Sigmoid colon (tissue), 7 donors: ENCODE data around the gene EFNA5. TPM values are rescaled to one million over a fixed set of nuclear protein-coding genes. Genes with fewer than 3 reads are reported as not detected.
"Not testable (repeated sequence)": the region's sequence is repeated elsewhere in the genome, so short reads cannot be mapped to it uniquely, and the experiment has no call there.

Experiments used
- DNase-seq: peaks from one replicate; pipeline ENCODE4 v3.0.0-alpha.2; 2019
- H3K27ac ChIP-seq, 4 donors: fragments of 200-600 bp; sonication (generic); one replicate each; pipeline ENCODE4 v1.5.1; 2016 to 2019; ENCODE audit warnings: mild to moderate bottlenecking in 1 of 4
- H3K27me3 ChIP-seq, 3 donors: fragments of 200-600 bp; sonication (generic); one replicate each; pipeline ENCODE4 v1.5.1; 2019; ENCODE audit warnings: mild to moderate bottlenecking in 1 of 3
- H3K36me3 ChIP-seq, 4 donors: fragments of 200-600 bp; sonication (generic); one replicate each; pipeline ENCODE4 v1.5.1; 2016 to 2019
- H3K4me1 ChIP-seq, 4 donors: fragments of 200-600 bp; sonication (generic); one replicate each; pipeline ENCODE4 v1.5.1; 2017 to 2019
- H3K4me3 ChIP-seq, 4 donors: fragments of 200-600 bp; sonication (generic); one replicate each; pipeline ENCODE4 v1.5.1; 2017 to 2019; ENCODE audit warnings: mild to moderate bottlenecking in 2 of 4, moderate library complexity in 1 of 4
- H3K9me3 ChIP-seq, 4 donors: fragments of 200-600 bp in 3 of 4; sonication (generic) in 3 of 4; one replicate each; pipeline versions ENCODE4 v1.5.1 to v1.6.1; 2013 to 2019
- EP300 ChIP-seq, 4 donors: sonication (generic); formaldehyde crosslinking; IDR thresholded peaks; one replicate each; pipeline ENCODE4 v1.6.1; 2017; ENCODE audit warnings: antibody characterized with exemption in 4 of 4
- POLR2A ChIP-seq, 2 donors: fragments of 450-650 bp; IDR thresholded peaks; one replicate each; pipeline ENCODE4 v1.6.1; 2016; ENCODE audit warnings: antibody characterized with exemption in 2 of 2, mild to moderate bottlenecking in 2 of 2, moderate library complexity in 2 of 2
- POLR2AphosphoS5 ChIP-seq, 4 donors: sonication (generic); formaldehyde crosslinking; IDR thresholded peaks; one replicate each; pipeline ENCODE4 v1.6.1; 2017; ENCODE audit warnings: antibody characterized with exemption in 4 of 4
- WGBS, 2 donors: extraction: QIAGEN DNeasy Blood & Tissue Kit; methylation state at CpG; one replicate each; pipeline ENCODE4 v1.1.7; 2013; 5-methylcytosine and 5-hydroxymethylcytosine counted together
- intact Hi-C: fragments of 100-400 bp; cut with DNase I; formaldehyde crosslinking; loops from one replicate; pipeline ENCODE4 v1.15.1; 2023
- polyA plus RNA-seq, 3 donors: library from polyadenylated mRNA; stranded (reverse); fragments of 200-250 nt; gene quantifications; one replicate each; pipeline ENCODE4 v1.2.3, GENCODE V29; 2013
- total RNA-seq, 4 donors: library from RNA; depleted of rRNA; stranded (reverse); fragments of >200 nt; gene quantifications; one replicate each; pipeline ENCODE4 v1.1.0, GENCODE V29; 2016
- TF ChIP-seq, protein P1 (sequence below), 4 experiments: fragments of 450-650 bp in 3 of 4; fragments of 200-600 bp in 1 of 4; IDR thresholded peaks; one replicate each; pipeline ENCODE4 v1.5.1; 2016 to 2019; ENCODE audit warnings: antibody characterized with exemption in 4 of 4, mild to moderate bottlenecking in 3 of 4, moderate library complexity in 2 of 4
- donor health status: healthy with polysubstance abuse.
- donor health status: Bipolar disorder and iron deficiency.
- donor health status: healthy.

Gene EFNA5
- total and polyA plus RNA-seq, 7 donors: 0.60 to 10.8 (median 6.8) TPM

GRCh38 chr5:107359916-107360234 is 310.9 kb downstream of the EFNA5 start:
- H3K36me3 ChIP-seq: no peaks in the 10 kb centered on the region
- intact Hi-C loops: loop anchor here (5.0 kb wide), 1 partner anchor 312 kb away; the partner anchor contains the start of gene EFNA5
- H3K4me3 ChIP-seq: no peak overlapping the region
- DNase-seq: no peak
- no peaks in the 10 kb centered on the region for H3K27me3 ChIP-seq
- H3K4me1 ChIP-seq: peaks cover 0 to 8% (median 0%) of the 10 kb centered on the region in 4 donors
- H3K9me3 ChIP-seq: no peaks in the 10 kb centered on the region
- no peak overlapping the region for H3K27ac ChIP-seq
- TF ChIP-seq, protein P1, sequence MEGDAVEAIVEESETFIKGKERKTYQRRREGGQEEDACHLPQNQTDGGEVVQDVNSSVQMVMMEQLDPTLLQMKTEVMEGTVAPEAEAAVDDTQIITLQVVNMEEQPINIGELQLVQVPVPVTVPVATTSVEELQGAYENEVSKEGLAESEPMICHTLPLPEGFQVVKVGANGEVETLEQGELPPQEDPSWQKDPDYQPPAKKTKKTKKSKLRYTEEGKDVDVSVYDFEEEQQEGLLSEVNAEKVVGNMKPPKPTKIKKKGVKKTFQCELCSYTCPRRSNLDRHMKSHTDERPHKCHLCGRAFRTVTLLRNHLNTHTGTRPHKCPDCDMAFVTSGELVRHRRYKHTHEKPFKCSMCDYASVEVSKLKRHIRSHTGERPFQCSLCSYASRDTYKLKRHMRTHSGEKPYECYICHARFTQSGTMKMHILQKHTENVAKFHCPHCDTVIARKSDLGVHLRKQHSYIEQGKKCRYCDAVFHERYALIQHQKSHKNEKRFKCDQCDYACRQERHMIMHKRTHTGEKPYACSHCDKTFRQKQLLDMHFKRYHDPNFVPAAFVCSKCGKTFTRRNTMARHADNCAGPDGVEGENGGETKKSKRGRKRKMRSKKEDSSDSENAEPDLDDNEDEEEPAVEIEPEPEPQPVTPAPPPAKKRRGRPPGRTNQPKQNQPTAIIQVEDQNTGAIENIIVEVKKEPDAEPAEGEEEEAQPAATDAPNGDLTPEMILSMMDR (IDR thresholded peaks at IDR 0.05): no peak
- TF ChIP-seq EP300 (IDR thresholded peaks at IDR 0.05): no peak
- TF ChIP-seq POLR2A (IDR thresholded peaks at IDR 0.05): no peak
- no peak for TF ChIP-seq POLR2AphosphoS5 (IDR thresholded peaks at IDR 0.05)
- 44 to 49% methylated on average over 2 of the region's 2 CpGs for WGBS, 2 donors

GRCh38 chr5:107359033-107359915 is 311.5 kb downstream of the EFNA5 start:
- TF ChIP-seq EP300 (IDR thresholded peaks at IDR 0.05) (no peak), POLR2A (IDR thresholded peaks at IDR 0.05) (no peak), POLR2AphosphoS5 (IDR thresholded peaks at IDR 0.05) (no peak)
- TF ChIP-seq, protein P1 (IDR thresholded peaks at IDR 0.05): no peak
- Histone ChIP-seq H3K4me3 (no peak overlapping the region), H3K9me3 (no peaks in the 10 kb centered on the region), H3K4me1 (peaks cover 0 to 8% (median 0%) of the 10 kb centered on the region in 4 donors), H3K36me3 (no peaks in the 10 kb centered on the region), H3K27ac (no peak overlapping the region), H3K27me3 (no peaks in the 10 kb centered on the region)
- no peak for DNase-seq
- 80 to 82% methylated on average over 6 of the region's 6 CpGs for WGBS, 2 donors
- intact Hi-C loops: no loop called here

GRCh38 chr5:107356891-107357290 is 313.8 kb downstream of the EFNA5 start:
- TF ChIP-seq, protein P1 (IDR thresholded peaks at IDR 0.05): no peak
- TF ChIP-seq POLR2A (IDR thresholded peaks at IDR 0.05) (no peak), EP300 (IDR thresholded peaks at IDR 0.05) (no peak), POLR2AphosphoS5 (IDR thresholded peaks at IDR 0.05) (no peak)
- Histone ChIP-seq H3K36me3 (no peaks in the 10 kb centered on the region), H3K4me3 (no peak overlapping the region), H3K27ac (no peak overlapping the region), H3K27me3 (no peaks in the 10 kb centered on the region), H3K4me1 (peaks cover 0 to 8% (median 0%) of the 10 kb centered on the region in 4 donors), H3K9me3 (no peaks in the 10 kb centered on the region)
- 89 to 90% methylated on average over 2 of the region's 2 CpGs for WGBS, 2 donors
- intact Hi-C loops: no loop called here
- no peak for DNase-seq

DNA sequence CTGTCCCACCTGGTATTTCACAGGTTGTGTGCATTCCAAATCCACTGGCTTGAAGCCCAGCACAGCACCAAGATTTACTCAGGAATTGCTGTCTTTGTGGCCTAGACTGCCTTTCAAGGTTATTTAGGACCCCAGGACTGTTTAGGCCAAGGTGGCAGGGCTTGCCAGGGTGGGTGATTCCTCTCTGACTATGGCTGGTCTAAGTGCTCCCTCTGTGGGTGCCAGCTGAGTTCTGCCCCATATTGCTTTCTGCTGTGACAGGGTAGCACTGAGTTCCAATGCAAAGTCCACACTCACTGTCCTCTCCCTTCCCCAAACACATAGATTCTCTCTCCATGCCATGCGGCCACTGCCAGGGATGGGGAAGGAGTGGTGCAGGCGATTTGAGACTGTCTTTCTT is 318.2 kb downstream of the EFNA5 start:
- Histone ChIP-seq H3K4me3 (no peak overlapping the region), H3K36me3 (no peaks in the 10 kb centered on the region), H3K27ac (no peak overlapping the region), H3K9me3 (no peaks in the 10 kb centered on the region), H3K4me1 (no peaks in the 10 kb centered on the region), H3K27me3 (no peaks in the 10 kb centered on the region)
- WGBS, 2 donors: 88 to 95% methylated on average over 2 of the region's 2 CpGs
- intact Hi-C loops: no loop called here
- TF ChIP-seq POLR2AphosphoS5 (IDR thresholded peaks at IDR 0.05): no peak
- TF ChIP-seq, protein P1 (IDR thresholded peaks at IDR 0.05): no peak
- no peak for TF ChIP-seq EP300 (IDR thresholded peaks at IDR 0.05)
- TF ChIP-seq POLR2A (IDR thresholded peaks at IDR 0.05): no peak
- DNase-seq: no peak

DNA sequence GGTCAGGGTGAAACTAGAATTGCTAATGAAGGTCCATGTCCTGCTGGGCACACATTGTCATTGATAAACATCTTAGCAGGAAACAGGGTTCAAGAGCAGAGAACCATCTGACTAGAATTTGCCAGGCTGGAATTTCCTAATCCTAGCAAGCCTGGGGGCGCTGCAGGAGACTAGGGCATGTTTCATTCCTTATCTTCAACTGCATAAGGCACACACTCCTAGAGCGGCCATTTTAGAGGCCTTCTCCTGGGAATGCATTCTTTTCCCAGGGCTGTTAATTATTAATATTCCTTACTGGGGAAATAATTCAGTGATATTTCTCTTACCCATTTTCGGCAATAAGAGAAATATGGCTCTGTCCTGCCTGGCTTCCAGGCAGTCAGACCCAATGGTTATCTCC is 324.2 kb downstream of the EFNA5 start:
- 95% methylated on average over 3 of the region's 3 CpGs for WGBS, 2 donors
- H3K27me3 ChIP-seq, H3K27ac ChIP-seq, H3K4me3 ChIP-seq, H3K9me3 ChIP-seq, H3K36me3 ChIP-seq, intact Hi-C loops, DNase-seq, H3K4me1 ChIP-seq: not testable (repeated sequence)
